Subcutaneous adipose tissue (tissue), 4 donors: Measurements from ENCODE around the gene LSAMP. TPM values are rescaled to one million over a fixed set of nuclear protein-coding genes. Genes with fewer than 3 reads are reported as not detected.

Source experiments
- total RNA-seq, 4 donors: library from RNA; depleted of rRNA; stranded (reverse); fragments of >200 nt; gene quantifications; one replicate each; pipeline ENCODE4 v1.1.0, GENCODE V29; 2016
- TF ChIP-seq, protein P1 (sequence below): fragments of 450-650 bp; IDR thresholded peaks from one replicate; pipeline ENCODE4 v1.5.1; 2016; ENCODE audit warnings: low read depth, mild to moderate bottlenecking, control low read depth, antibody characterized with exemption, moderate library complexity

Gene LSAMP
- total RNA-seq, 4 donors from 2014 or later: 0.38 to 1.7 (median 0.71) TPM

GRCh38 chr3:115800489-115801075 is 644.7 kb downstream of the LSAMP start:
- TF ChIP-seq, protein P1, sequence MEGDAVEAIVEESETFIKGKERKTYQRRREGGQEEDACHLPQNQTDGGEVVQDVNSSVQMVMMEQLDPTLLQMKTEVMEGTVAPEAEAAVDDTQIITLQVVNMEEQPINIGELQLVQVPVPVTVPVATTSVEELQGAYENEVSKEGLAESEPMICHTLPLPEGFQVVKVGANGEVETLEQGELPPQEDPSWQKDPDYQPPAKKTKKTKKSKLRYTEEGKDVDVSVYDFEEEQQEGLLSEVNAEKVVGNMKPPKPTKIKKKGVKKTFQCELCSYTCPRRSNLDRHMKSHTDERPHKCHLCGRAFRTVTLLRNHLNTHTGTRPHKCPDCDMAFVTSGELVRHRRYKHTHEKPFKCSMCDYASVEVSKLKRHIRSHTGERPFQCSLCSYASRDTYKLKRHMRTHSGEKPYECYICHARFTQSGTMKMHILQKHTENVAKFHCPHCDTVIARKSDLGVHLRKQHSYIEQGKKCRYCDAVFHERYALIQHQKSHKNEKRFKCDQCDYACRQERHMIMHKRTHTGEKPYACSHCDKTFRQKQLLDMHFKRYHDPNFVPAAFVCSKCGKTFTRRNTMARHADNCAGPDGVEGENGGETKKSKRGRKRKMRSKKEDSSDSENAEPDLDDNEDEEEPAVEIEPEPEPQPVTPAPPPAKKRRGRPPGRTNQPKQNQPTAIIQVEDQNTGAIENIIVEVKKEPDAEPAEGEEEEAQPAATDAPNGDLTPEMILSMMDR: no peak

GRCh38 chr3:115792206-115792955 is 652.9 kb downstream of the LSAMP start:
- TF ChIP-seq, protein P1: no peak

DNA sequence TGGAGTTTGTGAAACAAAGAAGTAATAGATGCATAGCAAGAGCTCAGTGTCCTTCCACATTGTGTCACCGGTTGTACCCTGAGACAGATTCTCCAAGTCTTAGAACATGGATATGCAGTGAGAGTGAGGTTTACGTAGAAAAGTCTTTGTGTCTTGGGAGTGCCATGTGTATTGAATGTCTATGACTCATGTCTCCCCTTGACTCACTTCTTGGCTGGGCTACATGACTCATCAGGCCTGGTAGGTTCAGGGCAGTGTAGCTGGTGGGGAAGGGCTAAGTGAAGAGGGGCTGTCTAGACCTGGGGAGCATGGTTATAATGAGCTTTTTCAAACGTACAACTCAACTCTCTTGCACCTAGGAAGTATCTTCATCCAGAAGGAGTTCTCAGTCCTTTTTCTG is 654.5 kb downstream of the LSAMP start:
- TF ChIP-seq, protein P1: no peak

DNA sequence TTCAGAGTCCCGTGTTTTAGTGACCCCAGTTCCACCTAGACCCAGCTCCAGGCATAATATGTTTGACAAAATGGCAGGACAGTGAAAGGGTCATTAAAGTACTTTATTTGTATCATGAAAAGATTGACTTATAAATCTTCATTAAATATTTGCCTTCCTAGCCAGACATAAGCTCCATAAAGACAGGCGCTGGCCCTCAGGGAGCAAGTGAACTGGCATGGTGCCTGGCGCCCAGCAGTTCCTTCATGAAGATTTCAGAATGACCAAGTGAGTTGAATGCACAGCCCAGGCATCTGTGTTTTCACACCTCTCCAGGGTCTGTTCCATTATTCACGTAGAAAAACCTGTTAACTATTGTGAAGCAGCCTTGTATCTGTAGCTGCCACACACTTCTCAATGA is 655.8 kb downstream of the LSAMP start:
- TF ChIP-seq, protein P1: no peak

- TF ChIP-seq, protein P1: no peak
Measured at GRCh38 chr3:115788921-115789470, 656.3 kb downstream of the LSAMP start.

GRCh38 chr3:115787818-115788217 is 657.5 kb downstream of the LSAMP start:
- TF ChIP-seq, protein P1: no peak

DNA sequence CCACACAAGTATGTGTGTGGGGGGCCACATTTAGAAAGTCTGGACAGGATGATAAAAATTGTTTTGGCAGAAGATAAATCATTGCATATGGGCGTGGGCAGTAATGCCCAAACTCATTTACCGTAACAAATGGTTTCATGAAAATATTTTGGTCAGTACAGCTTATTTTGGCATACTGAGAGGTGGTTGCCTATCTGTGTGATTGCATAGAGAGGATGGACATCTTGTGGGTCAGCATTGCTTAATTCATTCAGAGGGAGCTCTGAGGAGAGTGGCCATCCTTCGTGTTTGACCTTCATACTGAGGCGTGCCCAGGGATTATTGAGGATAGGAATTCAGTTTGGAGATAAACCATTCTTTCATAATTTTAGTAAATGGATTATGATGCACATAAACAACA is 659.5 kb downstream of the LSAMP start:
- TF ChIP-seq, protein P1: no peak
